IPS DF 4.7 (cell line): ENCODE data around the gene MRTFA.
"Not testable (repeated sequence)": the region's sequence is repeated elsewhere in the genome, so short reads cannot be mapped to it uniquely, and the experiment has no call there.

Experiments used
- DNase-seq: peaks from one replicate; pipeline ENCODE4 v3.0.0-alpha.2; 2013; ENCODE audit warnings: low spot score; ENCODE audit errors: extremely low read depth

MRTFA gene

GRCh38 chr22:40659166-40659565 is 22.6 kb upstream of the MRTFA start:
- DNase-seq = no peak

- not testable (repeated sequence) for DNase-seq
These were observed 20.1 kb upstream of the MRTFA start for GRCh38 chr22:40656651-40657050.

- DNase-seq = not testable (repeated sequence)
These were observed 19.4 kb upstream of the MRTFA start for GRCh38 chr22:40655941-40656340.

- DNase-seq = no peak
These were observed 18.1 kb upstream of the MRTFA start for GRCh38 chr22:40654522-40655167.

- no peak for DNase-seq
These were observed 16.8 kb upstream of the MRTFA start for GRCh38 chr22:40653361-40653760.

GRCh38 chr22:40651563-40652501 is 15.3 kb upstream of the MRTFA start:
- DNase-seq = no peak

- DNase-seq = no peak
These were observed 14.5 kb upstream of the MRTFA start for GRCh38 chr22:40651057-40651456.

GRCh38 chr22:40648386-40648785 is 11.9 kb upstream of the MRTFA start:
- DNase-seq = no peak

GRCh38 chr22:40645579-40646197 is 9.2 kb upstream of the MRTFA start:
- DNase-seq = no peak

GRCh38 chr22:40642316-40642715 is 5.8 kb upstream of the MRTFA start:
- DNase-seq = no peak

- DNase-seq = no peak
These were observed 4.8 kb upstream of the MRTFA start for GRCh38 chr22:40641269-40641668.

- no peak for DNase-seq
These were observed 1.7 kb upstream of the MRTFA start for GRCh38 chr22:40638261-40638660.

- no peak for DNase-seq
These were observed 948 bp upstream of the MRTFA start for GRCh38 chr22:40637183-40638150.

- no peak for DNase-seq
These were observed 559 bp downstream of the MRTFA start for GRCh38 chr22:40635940-40636379.

- DNase-seq = no peak
These were observed 1.2 kb downstream of the MRTFA start for GRCh38 chr22:40635043-40635939.

GRCh38 chr22:40634119-40634903 is 2.2 kb downstream of the MRTFA start:
- no peak for DNase-seq

GRCh38 chr22:40633036-40633435 is 3.5 kb downstream of the MRTFA start:
- no peak for DNase-seq

GRCh38 chr22:40631925-40632324 is 4.6 kb downstream of the MRTFA start:
- no peak for DNase-seq
